Trophoblast cell (in vitro differentiated cells and primary cell): ENCODE measurements around the gene MN1.

ENCODE experiments used
- DNase-seq, 2 donors: peaks; one replicate each; pipeline ENCODE4 v3.0.0-alpha.2; 2016
- H2AFZ ChIP-seq: 2 replicates; pipeline ENCODE4 v1.6.1; 2013; ENCODE audit warnings: low read length, moderate library complexity, mild to moderate bottlenecking; ENCODE audit not compliant: insufficient read depth, poor library complexity
- H2AK5ac ChIP-seq: 2 replicates; pipeline ENCODE4 v1.6.1; 2013; ENCODE audit warnings: mild to moderate bottlenecking, low read length
- H2BK120ac ChIP-seq: 2 replicates; pipeline ENCODE4 v1.6.1; 2013; ENCODE audit warnings: low read length, mild to moderate bottlenecking, moderate library complexity; ENCODE audit not compliant: insufficient read depth, poor library complexity
- H2BK12ac ChIP-seq: 2 replicates; pipeline ENCODE4 v1.6.1; 2013; ENCODE audit warnings: mild to moderate bottlenecking, low read length, moderate library complexity
- H2BK5ac ChIP-seq: 2 replicates; pipeline ENCODE4 v1.6.1; 2013; ENCODE audit warnings: low read length, low read depth, moderate library complexity, mild to moderate bottlenecking; ENCODE audit not compliant: poor library complexity
- H3K14ac ChIP-seq: 2 replicates; pipeline ENCODE4 v1.6.1; 2013; ENCODE audit warnings: mild to moderate bottlenecking, low read length
- H3K18ac ChIP-seq: 2 replicates; pipeline ENCODE4 v1.6.1; 2013; ENCODE audit warnings: mild to moderate bottlenecking, low read length
- H3K23ac ChIP-seq: 2 replicates; pipeline ENCODE4 v1.6.1; 2013; ENCODE audit warnings: low read length
- H3K27ac ChIP-seq: 2 replicates; pipeline ENCODE4 v1.5.1; 2013; ENCODE audit warnings: low read depth, mild to moderate bottlenecking, inconsistent platforms, low read length, moderate library complexity
- H3K27me3 ChIP-seq: 2 replicates; pipeline ENCODE4 v1.6.1; 2013; ENCODE audit warnings: inconsistent platforms, mild to moderate bottlenecking, low read length, moderate library complexity; ENCODE audit not compliant: insufficient read depth
- H3K36me3 ChIP-seq, 2 experiments: 1 replicate in 1 of 2; 2 replicates in 1 of 2; pipeline ENCODE4 v1.6.1; 2013; ENCODE audit warnings: low read length in 2 of 2, mild to moderate bottlenecking in 2 of 2, moderate library complexity in 1 of 2; ENCODE audit not compliant: insufficient read depth in 2 of 2, control insufficient read depth in 1 of 2
- H3K4ac ChIP-seq: 2 replicates; pipeline ENCODE4 v1.6.1; 2013; ENCODE audit warnings: low read depth, mild to moderate bottlenecking, low read length, moderate library complexity
- H3K4me1 ChIP-seq, 2 experiments: 1 replicate in 1 of 2; 2 replicates in 1 of 2; pipeline ENCODE4 v1.6.1; 2013; ENCODE audit warnings: low read length in 2 of 2, mild to moderate bottlenecking in 2 of 2, moderate library complexity in 1 of 2; ENCODE audit not compliant: insufficient read depth in 2 of 2, control insufficient read depth in 1 of 2
- H3K4me2 ChIP-seq: 2 replicates; pipeline ENCODE4 v1.6.1; 2013; ENCODE audit warnings: inconsistent platforms, mild to moderate bottlenecking, low read length, moderate library complexity
- H3K4me3 ChIP-seq: 2 replicates; pipeline ENCODE4 v1.5.1; 2013; ENCODE audit warnings: mild to moderate bottlenecking, low read depth, low read length, inconsistent platforms
- H3K79me1 ChIP-seq: one replicate; pipeline ENCODE4 v1.6.1; 2013; ENCODE audit warnings: low read length
- H3K79me2 ChIP-seq: 2 replicates; pipeline ENCODE4 v1.6.1; 2013; ENCODE audit warnings: low read length, mild to moderate bottlenecking; ENCODE audit not compliant: control insufficient read depth, insufficient read depth, poor library complexity
- H3K9ac ChIP-seq: 2 replicates; pipeline ENCODE4 v1.6.1; 2013; ENCODE audit warnings: mild to moderate bottlenecking, low read length
- H3K9me3 ChIP-seq: 2 replicates; pipeline ENCODE4 v1.6.1; 2013; ENCODE audit warnings: low read depth, mild to moderate bottlenecking, control low read depth, inconsistent platforms, low read length; ENCODE audit not compliant: insufficient read depth
- H4K12ac ChIP-seq: 2 replicates; pipeline ENCODE4 v1.6.1; 2013; ENCODE audit warnings: low read depth, mild to moderate bottlenecking, low read length, moderate library complexity
- H4K8ac ChIP-seq: 2 replicates; pipeline ENCODE4 v1.6.1; 2013; ENCODE audit warnings: low read depth, mild to moderate bottlenecking, low read length, moderate library complexity
- H4K91ac ChIP-seq: one replicate; pipeline ENCODE4 v1.6.1; 2013; ENCODE audit warnings: low read depth, mild to moderate bottlenecking, low read length, moderate library complexity
- WGBS: extraction: QIAGEN DNeasy Blood & Tissue Kit; methylation state at CpG from one replicate; pipeline ENCODE4 v1.1.7; 2013; ENCODE audit warnings: missing lambda C conversion rate; ENCODE audit not compliant: insufficient read length, insufficient coverage; ENCODE audit errors: extremely low coverage; 5-methylcytosine and 5-hydroxymethylcytosine counted together

The MN1 gene

GRCh38 chr22:27718186-27719035 lies 83.1 kb downstream of the MN1 start:
- H3K79me1 ChIP-seq = peaks cover 5% of the 10 kb centered on the region
- H4K12ac ChIP-seq = no peak overlapping the region
- peak overlapping the region; percentile 25 for H3K14ac ChIP-seq
- H3K18ac ChIP-seq = no peak overlapping the region
- peak overlapping the region; percentile 47 for H4K91ac ChIP-seq
- no peak overlapping the region for H3K4me3 ChIP-seq
- no peak overlapping the region for H3K27ac ChIP-seq
- H2BK12ac ChIP-seq = peak overlapping the region; percentile 29
- no peak overlapping the region for H3K4ac ChIP-seq
- no peak overlapping the region for H2AFZ ChIP-seq
- peak overlapping the region; percentile 6 for H2BK120ac ChIP-seq
- no peak overlapping the region for H3K23ac ChIP-seq
- no peaks in the 10 kb centered on the region for H3K9me3 ChIP-seq
- peak overlapping the region; percentile 26 for H4K8ac ChIP-seq
- H3K4me2 ChIP-seq = no peak overlapping the region
- H3K79me2 ChIP-seq = no peaks in the 10 kb centered on the region
- H3K9ac ChIP-seq = no peak overlapping the region
- DNase-seq = peak; percentile 42 to 46
- no peaks in the 10 kb centered on the region for H3K36me3 ChIP-seq
- H3K27me3 ChIP-seq = no peaks in the 10 kb centered on the region
- H2BK5ac ChIP-seq = no peak overlapping the region
- no CpG with 5 or more reads among the region's 10 CpGs for WGBS
- peak overlapping the region; percentile 16 for H2AK5ac ChIP-seq
- H3K4me1 ChIP-seq = peaks cover 12% of the 10 kb centered on the region in 2 experiments

DNA sequence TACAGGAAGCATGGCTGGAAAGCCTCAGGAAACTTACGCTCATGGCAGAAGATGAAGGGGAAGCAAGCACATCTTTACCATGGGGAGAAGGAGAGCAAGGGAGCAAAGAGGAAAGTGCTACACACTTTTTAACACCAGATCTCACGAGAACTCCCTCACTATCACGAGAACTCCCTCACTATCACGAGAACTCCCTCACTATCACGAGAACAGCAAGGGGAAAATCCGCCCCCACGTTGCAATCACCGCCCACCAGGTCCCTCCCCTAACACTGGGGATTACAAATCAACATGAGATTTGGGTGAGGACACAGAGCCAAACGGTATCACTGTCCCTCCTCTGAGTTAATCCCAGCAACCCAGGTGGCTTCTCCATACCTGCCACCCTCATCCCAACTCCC lies 84.5 kb downstream of the MN1 start:
- H4K12ac ChIP-seq = no peak overlapping the region
- H2BK5ac ChIP-seq = no peak overlapping the region
- peaks cover 5% of the 10 kb centered on the region for H3K79me1 ChIP-seq
- no peaks in the 10 kb centered on the region for H3K27me3 ChIP-seq
- DNase-seq = no peak
- no peak overlapping the region for H3K18ac ChIP-seq
- no peak overlapping the region for H3K4me3 ChIP-seq
- no peak overlapping the region for H4K91ac ChIP-seq
- H3K14ac ChIP-seq = no peak overlapping the region
- no peak overlapping the region for H3K23ac ChIP-seq
- H2AK5ac ChIP-seq = no peak overlapping the region
- H2AFZ ChIP-seq = no peak overlapping the region
- H3K4me2 ChIP-seq = no peak overlapping the region
- peaks cover 12% of the 10 kb centered on the region in 2 experiments for H3K4me1 ChIP-seq
- H3K4ac ChIP-seq = no peak overlapping the region
- no peak overlapping the region for H2BK120ac ChIP-seq
- no peak overlapping the region for H2BK12ac ChIP-seq
- no peaks in the 10 kb centered on the region for H3K9me3 ChIP-seq
- no peaks in the 10 kb centered on the region for H3K36me3 ChIP-seq
- WGBS = no CpG with 5 or more reads among the region's 9 CpGs
- H3K79me2 ChIP-seq = no peaks in the 10 kb centered on the region
- H4K8ac ChIP-seq = no peak overlapping the region
- H3K9ac ChIP-seq = no peak overlapping the region
- H3K27ac ChIP-seq = no peak overlapping the region

GRCh38 chr22:27716074-27716473 lies 85.5 kb downstream of the MN1 start:
- no peak overlapping the region for H4K8ac ChIP-seq
- H3K4ac ChIP-seq = no peak overlapping the region
- no peak overlapping the region for H3K14ac ChIP-seq
- H3K36me3 ChIP-seq = no peaks in the 10 kb centered on the region
- no peaks in the 10 kb centered on the region for H3K9me3 ChIP-seq
- H3K9ac ChIP-seq = no peak overlapping the region
- no peak overlapping the region for H4K91ac ChIP-seq
- no peak overlapping the region for H3K27ac ChIP-seq
- no CpG with 5 or more reads among the region's 1 CpG for WGBS
- no peak overlapping the region for H4K12ac ChIP-seq
- H3K4me3 ChIP-seq = no peak overlapping the region
- H3K4me1 ChIP-seq = peaks cover 12% of the 10 kb centered on the region in 2 experiments
- H3K23ac ChIP-seq = no peak overlapping the region
- peaks cover 5% of the 10 kb centered on the region for H3K79me1 ChIP-seq
- H2BK5ac ChIP-seq = no peak overlapping the region
- no peaks in the 10 kb centered on the region for H3K27me3 ChIP-seq
- no peak overlapping the region for H2BK120ac ChIP-seq
- no peak overlapping the region for H3K4me2 ChIP-seq
- H3K79me2 ChIP-seq = no peaks in the 10 kb centered on the region
- H2AFZ ChIP-seq = no peak overlapping the region
- no peak for DNase-seq
- no peak overlapping the region for H3K18ac ChIP-seq
- H2BK12ac ChIP-seq = no peak overlapping the region
- H2AK5ac ChIP-seq = no peak overlapping the region

GRCh38 chr22:27715106-27715505 lies 86.5 kb downstream of the MN1 start:
- no peak overlapping the region for H3K14ac ChIP-seq
- no peak overlapping the region for H3K4me3 ChIP-seq
- H3K9me3 ChIP-seq = no peaks in the 10 kb centered on the region
- H3K9ac ChIP-seq = no peak overlapping the region
- no peak overlapping the region for H4K91ac ChIP-seq
- no peaks in the 10 kb centered on the region for H3K27me3 ChIP-seq
- H3K79me2 ChIP-seq = no peaks in the 10 kb centered on the region
- H4K12ac ChIP-seq = no peak overlapping the region
- WGBS = no CpG with 5 or more reads among the region's 10 CpGs
- no peak overlapping the region for H2AFZ ChIP-seq
- H2AK5ac ChIP-seq = no peak overlapping the region
- H2BK120ac ChIP-seq = no peak overlapping the region
- no peaks in the 10 kb centered on the region for H3K36me3 ChIP-seq
- no peak overlapping the region for H3K23ac ChIP-seq
- peaks cover 12% of the 10 kb centered on the region in 2 experiments for H3K4me1 ChIP-seq
- H3K4ac ChIP-seq = no peak overlapping the region
- H2BK12ac ChIP-seq = no peak overlapping the region
- H3K79me1 ChIP-seq = peaks cover 5% of the 10 kb centered on the region
- no peak overlapping the region for H3K27ac ChIP-seq
- no peak overlapping the region for H4K8ac ChIP-seq
- DNase-seq = no peak
- no peak overlapping the region for H2BK5ac ChIP-seq
- no peak overlapping the region for H3K18ac ChIP-seq
- H3K4me2 ChIP-seq = no peak overlapping the region
